Activated CD4-positive, alpha-beta T cell treated with anti-CD3 and anti-CD28 coated beads for 4 hours (primary cell): ENCODE results near the gene BLZF1.
"Not testable (repeated sequence)": the region's sequence is repeated elsewhere in the genome, so short reads cannot be mapped to it uniquely, and the experiment has no call there.

Source experiments
- DNase-seq, 2 donors: peaks; one replicate each; pipeline ENCODE4 v3.0.0-alpha.2; 2020

Gene BLZF1, protein sequence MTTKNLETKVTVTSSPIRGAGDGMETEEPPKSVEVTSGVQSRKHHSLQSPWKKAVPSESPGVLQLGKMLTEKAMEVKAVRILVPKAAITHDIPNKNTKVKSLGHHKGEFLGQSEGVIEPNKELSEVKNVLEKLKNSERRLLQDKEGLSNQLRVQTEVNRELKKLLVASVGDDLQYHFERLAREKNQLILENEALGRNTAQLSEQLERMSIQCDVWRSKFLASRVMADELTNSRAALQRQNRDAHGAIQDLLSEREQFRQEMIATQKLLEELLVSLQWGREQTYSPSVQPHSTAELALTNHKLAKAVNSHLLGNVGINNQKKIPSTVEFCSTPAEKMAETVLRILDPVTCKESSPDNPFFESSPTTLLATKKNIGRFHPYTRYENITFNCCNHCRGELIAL

DNA sequence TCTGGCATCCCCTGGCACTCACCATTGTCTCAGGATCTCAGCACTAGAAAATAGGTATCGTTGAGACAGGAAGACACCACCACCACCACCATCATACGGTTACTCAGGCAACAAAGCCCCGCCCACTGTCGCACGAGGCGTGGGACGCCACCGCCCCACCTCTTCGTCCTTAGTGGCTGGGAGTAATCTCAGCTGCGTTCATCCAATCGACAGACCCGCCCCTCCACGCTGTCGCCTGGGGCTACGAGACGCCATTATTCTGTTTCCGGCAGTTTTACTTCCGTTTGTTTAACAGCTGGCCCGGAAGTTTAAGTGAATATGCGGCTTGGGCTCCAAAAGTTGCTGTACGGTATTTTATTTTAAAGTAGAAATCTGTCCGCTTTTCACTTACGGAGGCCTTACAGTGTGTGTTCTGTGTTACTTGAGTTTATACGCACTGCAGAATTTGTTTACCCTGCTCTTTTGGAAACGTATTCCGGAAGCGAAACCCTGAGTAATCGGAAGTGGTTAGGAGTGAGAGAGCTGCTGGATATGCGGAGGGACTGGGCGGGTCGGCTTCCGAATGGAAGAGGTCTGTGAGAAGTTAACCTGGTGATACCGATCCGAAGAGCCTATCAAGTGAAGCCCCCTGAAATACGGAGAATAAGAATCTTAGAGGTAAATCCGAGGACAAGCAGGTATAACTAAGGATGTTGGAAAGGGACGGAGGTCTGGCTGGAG, at the start of gene BLZF1, which contains the start of gene NME7:
BLZF1 (plus strand) TSS at position 510 of the 720 bp plus-strand sequence. CDS start 1,328 bp downstream, outside the sequence.
NME7 (minus strand) TSS at position 112 of the 720 bp plus-strand sequence; CDS start at position 25, 87 bp downstream.
- peak; percentile 97 to 99 for DNase-seq

DNA sequence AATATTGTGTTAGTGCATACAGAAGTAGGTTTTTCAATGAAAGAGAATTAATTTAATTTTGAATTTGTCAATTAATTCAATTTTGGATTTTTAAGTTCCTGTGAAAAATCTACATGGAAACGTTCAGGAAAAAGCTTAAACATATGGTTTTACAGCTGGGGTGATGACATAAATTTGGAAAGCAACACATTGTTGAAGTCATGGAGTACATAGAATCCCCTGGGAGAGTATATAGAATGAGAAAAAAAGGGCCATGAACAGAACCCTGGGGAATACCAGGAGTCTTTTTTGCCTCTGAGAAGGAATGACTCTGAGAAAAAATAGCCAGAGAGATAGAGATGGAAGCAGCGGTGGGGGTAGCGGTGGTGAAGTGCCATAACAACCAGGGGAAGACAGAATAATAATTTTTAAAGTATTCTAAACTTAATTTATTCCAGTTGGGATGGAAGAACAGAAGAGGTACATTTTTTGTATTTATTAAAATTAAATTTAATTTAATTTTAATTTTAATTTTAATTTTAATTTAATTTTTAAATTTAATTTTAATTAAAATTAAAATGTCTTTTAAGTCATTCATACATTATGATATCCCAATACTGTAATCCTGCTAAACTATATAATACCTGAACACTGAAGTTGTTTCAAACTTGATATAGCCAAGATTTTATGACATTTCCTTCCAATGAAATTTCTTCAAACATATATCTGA, 49.3 kb upstream of the BLZF1 start:
- no peak for DNase-seq

DNA sequence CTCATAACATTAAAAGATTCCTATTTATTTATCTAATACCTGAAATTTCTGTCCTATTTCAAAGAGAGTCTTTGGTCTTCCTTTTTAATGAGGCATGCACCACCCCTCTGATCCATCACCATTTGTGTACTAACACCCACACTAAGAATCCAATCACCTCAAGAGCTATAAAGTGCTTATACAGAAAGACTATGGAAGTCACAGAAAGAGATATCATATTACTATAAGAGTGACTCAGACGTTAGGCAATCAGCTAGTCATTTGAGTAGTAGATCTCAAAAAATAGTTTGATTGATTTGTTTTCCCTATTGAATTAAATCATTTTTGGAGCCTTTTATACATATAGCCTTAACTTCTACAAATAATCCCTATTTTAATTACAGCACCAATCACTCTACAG, 46.5 kb upstream of the BLZF1 start:
- no peak for DNase-seq

DNA sequence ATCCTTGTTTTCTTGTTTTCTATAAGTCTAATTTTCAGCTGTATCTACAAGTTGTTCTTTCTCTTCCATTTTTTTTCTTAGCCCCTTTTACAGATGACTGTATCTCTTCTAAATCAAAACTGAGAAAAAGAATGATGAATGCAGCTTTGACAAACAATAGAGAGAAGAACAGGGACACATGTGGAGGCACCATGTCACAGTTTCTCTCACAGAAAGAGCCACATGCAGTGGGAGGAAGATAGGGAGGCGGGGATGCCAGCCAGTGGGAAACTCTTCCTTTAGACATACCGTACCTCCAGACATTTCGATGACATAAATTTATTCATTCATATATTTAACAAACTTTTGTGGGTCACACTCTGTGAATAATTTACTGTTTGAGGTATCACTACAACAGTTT, 45.9 kb upstream of the BLZF1 start:
- no peak for DNase-seq

DNA sequence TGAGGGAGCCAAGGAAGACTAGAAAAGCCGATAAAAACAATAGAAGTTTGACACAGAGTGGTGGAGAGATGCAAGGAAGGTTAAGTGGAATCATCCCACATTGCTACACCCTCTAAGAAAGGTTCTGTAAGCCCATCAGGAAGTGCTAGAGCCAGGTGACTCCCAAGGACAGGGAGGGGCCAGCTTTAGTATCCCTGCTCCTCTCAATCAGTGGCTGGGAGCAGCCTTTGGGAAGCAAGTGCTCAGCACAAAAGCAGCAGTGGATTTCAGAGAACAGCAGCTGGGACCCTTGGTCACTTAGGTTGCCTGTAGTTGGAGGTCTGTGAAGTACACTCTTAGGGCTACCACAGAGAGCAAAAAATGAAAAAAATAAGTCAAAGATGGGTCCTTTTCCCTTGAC, 42.9 kb upstream of the BLZF1 start:
- DNase-seq: no peak

DNA sequence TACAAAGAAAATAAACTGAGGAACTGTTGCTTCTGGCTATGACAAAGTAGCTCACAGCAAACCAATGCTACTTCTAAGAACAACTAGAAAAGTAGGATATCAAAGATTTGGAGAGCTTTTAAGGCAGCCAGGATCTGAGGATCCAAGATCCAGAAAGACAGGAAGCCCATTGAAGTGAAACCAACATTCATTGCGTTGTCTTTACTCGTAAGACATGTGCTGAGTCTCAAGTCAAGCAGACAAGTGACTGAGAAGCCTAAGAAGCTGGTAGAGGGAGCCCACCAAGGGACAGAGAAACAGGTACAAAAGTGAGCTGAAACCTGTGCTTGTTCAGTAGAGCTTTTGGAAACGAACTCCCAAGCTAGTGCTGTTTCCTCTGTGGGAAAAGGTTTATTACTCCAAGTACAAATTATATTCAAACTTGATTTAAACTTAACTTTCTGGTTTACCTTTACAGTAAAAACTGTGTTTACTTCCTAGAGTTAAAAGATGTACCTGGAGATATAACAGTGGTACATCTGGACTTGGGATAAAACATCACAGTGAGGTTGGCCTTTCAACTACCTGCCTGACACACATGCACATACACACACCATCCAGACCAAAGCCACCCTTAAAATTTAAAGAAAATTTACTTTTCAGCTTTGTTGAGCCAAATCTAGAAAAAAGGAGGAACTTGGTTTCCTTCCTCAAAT, 41.6 kb upstream of the BLZF1 start:
- DNase-seq: no peak

DNA sequence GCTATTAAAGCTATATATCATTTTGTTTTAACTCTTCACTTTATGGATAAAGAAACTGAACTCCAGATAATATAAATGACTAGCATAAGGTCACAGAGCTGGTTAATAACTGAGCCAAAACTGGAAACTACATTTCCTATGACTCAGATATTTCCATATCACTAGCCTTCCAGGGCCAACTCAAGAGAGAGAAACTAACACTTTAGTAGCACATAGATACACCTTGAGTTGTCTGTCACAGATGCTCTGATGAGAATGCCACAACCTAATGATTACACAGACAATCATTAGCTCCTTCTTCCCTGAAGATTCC, 41.1 kb upstream of the BLZF1 start:
- no peak for DNase-seq

DNA sequence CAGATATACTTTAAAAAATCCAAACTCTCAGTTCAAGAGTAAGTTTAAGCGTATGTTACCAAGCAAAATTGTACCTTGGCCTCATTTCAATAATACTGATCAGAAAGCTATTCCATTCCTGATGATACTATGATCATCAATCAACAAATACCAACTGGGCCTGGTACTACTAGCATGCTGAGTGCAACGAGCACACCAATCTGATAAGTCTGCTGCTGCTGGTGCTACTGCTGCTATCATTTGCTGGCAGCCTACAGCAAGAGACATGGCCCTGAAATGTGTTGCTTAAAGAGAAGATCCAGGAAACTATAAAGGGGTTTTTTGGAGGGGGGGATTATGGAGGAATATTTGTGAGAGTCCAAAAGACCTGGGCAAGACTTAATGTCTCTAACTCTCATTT, 40.1 kb upstream of the BLZF1 start:
- no peak for DNase-seq

DNA sequence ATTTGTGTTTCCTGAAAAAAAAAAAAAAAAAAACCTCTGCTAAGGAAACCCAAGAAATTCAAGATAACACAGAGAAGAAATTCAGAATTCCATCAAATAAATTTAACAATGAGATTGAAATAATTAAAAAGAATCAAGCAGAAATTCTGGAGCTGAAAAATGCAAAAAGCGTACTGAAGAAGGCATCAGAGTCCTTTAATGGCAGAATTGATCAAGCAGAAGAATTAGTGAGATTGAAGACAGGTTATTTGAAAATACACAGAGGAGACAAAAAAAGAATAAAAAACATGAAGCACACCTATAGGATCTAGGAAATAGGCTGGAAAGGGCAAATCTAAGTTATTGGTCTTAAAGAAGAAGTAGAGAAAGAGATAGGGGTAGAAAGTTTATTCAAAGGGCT, 38.6 kb upstream of the BLZF1 start:
- no peak for DNase-seq

DNA sequence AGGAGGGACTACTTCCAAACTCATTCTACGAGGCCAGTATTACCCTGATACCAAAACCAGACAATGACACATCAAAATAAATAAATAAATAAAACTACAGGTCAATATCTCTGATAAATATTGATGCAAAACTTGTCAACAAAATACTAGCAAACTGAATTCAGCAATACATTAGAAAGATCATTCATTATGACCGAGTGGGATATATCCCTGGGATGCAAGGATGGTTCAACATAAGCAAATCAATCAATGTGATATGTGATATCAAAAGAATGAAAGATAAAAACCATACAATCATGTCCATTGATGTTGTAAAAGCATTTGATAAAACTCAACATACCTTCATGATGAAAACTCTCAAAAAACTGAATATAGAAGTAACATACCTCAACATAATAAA, 37.1 kb upstream of the BLZF1 start:
- DNase-seq: no peak

DNA sequence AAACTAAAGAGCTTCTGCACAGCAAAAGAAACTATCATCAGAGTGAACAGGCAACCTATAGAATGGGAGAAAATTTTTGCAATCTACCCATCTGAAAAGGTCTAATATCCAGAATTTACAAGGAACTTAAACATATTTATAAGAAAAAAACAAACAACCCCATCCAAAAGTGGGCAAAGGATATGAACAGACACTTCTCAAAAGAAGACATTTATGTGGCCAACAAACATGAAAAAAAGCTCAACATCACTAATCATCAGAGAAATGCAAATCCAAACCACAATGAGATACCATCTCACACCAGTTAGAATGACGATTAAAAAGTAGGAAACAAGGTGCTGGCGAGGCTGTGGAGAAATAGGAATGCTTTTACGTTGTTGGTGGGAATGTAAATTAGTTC, 33.3 kb upstream of the BLZF1 start:
- not testable (repeated sequence) for DNase-seq

DNA sequence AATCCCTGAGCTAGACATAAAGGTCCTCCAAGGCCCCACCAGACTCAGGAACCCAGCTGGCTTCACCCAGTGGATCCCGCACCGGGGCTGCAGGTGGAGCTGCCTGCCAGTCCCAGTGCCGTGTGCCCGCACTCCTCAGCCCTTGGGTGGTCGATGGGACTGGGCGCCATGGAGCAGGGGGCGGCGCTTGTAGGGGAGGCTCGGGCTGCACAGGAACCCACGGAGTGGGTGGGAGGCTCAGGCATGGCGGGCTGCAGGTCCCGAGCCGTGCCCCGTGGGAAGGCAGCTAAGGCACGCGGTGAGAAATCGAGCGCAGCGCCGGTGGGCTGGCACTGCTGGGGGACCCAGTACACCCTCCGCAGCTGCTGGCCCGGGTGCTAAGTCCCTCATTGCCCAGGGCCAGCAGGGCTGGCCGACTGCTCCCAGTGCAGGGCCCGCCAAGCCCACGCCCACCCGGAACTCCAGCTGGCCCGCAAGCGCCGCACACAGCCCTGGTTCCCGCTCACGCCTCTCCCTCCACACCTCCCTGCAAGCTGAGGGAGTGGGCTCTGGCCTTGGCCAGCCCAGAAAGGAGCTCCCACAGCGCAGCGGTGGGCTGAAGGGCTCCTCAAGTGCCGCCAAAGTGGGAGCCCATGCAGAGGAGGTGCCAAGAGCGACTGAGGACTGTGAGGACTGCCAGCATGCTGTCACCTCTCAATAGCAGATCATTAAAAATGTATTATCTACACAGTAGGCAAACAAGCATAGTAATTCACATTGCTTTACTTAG, 30.9 kb upstream of the BLZF1 start:
- DNase-seq: not testable (repeated sequence)

DNA sequence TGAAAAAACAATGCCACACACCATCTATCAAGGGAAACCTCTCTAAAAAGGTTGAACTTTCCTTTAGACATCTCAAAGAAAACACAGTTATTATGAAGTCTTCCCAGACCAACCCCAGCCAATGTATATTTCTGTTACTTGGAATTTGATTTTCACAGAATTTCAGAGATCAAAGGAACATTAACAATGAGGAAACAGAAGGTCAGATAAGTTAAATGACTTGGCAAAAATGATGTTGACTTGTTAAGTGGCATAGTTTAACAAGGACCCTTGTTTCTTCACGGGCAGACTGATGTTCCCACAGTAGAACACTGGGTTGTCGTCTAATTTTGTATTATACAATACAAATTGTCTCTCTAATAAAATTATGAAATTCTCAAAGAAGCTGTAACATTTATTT, 29.4 kb upstream of the BLZF1 start:
- DNase-seq: no peak

DNA sequence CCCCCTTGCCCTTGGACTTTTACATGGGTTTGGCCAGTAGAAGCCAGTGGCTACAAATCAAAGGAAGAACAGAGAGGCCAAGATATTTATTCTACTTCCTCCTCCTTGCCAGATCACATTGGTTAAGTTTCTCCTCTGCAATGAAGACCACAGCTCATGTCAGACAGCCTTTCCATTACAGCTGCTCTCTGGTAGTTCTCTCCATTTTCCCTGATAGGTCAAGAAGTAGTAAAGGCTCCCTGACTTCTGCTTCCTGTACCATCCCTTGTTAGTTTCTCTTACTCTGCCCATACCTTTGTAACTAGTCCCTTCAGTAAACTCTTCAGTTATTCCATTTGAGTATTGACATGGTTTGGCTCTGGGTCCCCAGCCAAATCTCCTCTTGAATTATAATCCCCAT, 28.2 kb upstream of the BLZF1 start:
- DNase-seq: no peak

DNA sequence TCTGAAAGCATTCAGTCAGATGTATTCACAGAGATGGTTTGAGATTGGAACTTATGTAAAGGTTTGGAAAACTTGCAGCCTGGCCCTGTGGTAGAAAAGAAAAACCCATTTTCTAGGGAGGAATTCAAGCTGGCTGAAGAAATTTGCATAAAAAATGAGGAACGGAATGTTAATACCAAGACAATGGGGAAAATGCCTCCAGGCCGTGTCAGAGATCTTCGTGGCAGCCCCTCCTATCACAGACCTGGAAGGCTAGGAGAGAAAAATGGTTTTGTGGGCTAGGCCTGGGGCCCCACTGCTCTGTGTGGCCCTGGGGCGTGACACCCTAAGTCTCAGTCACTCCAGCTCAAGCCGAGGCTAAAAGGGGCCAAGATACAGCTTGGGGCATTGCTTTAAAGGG, 27.1 kb upstream of the BLZF1 start:
- DNase-seq: no peak

DNA sequence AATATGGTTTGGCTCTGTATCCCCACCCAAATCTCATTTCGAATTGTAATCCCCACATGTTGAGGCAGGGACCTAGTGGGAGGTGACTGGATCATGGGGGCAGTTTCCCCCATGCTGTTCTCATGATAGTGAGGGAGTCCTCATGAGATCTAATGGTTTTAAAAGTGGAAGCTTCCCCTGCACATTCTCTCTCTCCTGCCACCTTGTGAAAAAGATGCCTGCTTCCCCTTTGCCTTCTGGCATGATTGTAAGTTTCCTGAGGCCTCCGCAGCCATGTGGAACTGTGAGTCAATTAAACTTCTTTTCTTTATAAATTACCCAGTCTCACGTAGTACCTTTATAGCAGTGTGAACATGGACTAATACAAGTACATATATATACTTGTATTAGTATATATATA, 25.9 kb upstream of the BLZF1 start:
- not testable (repeated sequence) for DNase-seq

DNA sequence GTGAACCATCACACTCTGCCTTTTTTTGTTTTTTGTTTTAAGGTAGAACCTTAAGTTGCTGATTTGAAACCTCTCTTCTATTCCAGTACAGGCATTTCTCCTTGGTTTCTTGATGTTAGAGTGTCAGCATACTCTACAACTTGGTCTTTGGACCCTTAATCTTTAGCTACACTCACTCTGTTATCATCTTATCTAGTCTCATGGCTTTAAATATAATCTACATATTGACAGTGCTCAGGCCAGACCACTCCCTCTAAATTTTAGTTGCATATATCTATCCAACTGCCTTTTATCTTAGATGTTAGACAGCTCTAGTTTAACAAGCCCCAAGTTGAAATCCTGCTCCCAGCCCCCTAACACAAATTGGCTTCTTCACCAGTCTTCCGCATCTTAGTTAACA, 22.5 kb upstream of the BLZF1 start:
- no peak for DNase-seq

DNA sequence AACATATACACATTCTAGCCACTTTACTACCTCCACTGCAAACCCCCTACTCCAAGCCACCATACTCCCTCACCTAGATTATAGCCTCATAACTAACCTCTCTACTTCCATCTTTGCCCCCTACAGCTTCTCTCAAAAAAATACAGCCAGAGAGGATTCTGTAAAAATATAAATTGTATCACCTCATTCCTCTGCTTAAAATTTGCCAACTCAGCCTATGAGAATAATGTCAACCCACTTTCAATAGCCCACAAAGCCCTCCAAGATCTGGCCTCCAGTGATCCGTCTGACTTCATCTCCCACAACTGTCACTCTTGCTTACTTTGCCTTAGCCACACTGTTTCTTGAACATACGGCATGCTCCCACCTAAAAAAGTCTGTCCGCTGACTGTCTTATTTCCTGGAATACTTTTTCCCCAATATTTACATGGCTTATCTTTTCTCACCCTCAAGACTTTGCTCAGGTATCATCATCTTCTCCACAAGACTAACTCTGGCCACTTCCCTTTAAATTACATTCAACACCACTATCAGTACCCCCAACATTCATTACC, 21.9 kb upstream of the BLZF1 start:
- DNase-seq: no peak

DNA sequence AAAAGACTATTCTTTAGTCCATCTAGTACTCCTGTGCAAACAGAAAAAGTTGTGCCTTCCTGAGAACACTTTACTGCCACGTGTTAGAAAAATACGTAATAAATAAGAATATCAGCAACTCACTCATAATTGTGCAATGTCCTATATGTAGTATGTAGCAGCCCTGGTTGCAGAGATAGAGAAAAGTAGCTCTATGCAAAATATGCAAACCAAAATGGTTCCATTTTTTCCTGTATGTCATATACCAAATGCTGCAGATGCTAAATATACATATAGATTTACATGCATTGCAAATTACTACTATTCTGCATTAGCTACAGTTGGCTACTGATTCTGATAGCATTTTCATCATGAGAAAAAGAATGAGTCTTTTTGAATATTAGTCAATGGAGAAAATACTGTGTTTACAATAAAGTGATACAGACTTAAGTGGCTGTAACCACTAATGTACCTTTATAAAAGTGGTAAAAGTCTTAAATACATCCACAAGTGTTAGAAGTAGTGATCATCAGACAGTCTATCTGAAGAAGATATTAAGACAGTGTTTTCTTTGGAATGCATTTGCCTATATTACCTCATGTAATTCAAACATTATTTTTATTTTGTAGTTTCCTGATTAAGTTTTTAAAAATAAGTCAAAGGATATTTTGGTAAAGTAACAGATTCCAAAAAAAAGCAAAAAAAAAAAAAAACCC, 20.2 kb upstream of the BLZF1 start:
- DNase-seq: no peak

DNA sequence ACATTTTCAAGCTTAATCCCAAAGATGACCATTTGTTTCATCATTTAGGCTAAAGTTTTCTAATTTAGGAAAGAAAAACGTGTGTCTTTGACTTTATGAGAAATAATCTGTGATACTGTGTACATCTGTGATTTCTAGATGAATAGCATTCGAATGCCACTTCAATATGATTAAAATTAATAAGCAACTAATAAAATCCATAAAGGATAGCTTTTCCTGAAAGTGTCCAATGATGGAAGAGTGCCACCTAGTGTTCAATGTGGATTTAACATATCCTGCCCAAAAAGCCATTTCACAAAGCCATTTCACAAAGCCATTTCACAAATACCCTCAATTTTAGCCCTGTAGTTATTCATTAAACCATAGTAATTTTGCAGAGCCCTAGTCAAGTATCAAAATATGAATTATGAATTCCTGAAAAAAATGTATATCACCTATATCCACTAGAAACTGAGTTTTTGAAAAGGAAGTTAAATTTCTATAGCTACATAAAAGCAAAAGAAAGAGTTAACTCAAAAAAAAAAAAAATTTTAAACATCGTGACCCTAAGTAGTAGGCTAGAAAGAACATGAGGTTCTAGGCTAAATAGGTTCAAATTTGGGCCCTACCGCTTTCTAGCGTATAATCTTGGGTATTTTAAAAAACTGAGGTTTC, 19.5 kb upstream of the BLZF1 start:
- DNase-seq: peak in 1 of 2 donors; percentile 39

DNA sequence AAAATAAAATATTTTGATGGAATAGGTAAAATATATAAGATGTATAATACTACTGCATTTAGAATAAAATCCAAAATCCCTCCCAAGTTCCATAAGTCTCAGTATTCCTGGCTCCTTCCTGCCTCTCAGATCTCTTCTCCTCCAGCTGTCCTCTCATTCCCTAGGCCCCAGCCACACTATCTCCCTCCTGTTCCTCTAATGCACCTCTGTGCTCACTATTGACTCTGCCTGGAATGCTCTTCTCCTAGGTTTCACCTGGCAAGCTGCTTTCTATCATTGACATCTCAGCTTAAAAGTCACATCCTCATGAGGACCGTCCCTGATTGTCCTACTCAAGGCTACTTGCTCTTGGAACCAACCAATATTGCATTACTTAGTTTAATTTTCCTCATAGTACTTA, 7.6 kb upstream of the BLZF1 start:
- no peak for DNase-seq
